Stomach (tissue), 4 donors: Measurements from ENCODE around the gene PRSS2.

Source experiments
- EP300 ChIP-seq: sonication (generic); formaldehyde crosslinking; IDR thresholded peaks from one replicate; pipeline ENCODE4 v1.6.1; 2017; ENCODE audit warnings: antibody characterized with exemption
- POLR2A ChIP-seq, 4 donors: fragments of 450-650 bp; IDR thresholded peaks; one replicate each; pipeline ENCODE4 v1.6.1; 2016; ENCODE audit warnings: antibody characterized with exemption in 4 of 4, control low read depth in 2 of 4, mild to moderate bottlenecking in 1 of 4, moderate library complexity in 1 of 4
- POLR2AphosphoS5 ChIP-seq, 3 donors: sonication (generic); formaldehyde crosslinking; IDR thresholded peaks; one replicate each; pipeline ENCODE4 v1.6.1; 2016; ENCODE audit warnings: antibody characterized with exemption in 3 of 3
- TF ChIP-seq, protein P1 (sequence below), 7 experiments: fragments of 450-650 bp in 4 of 7; fragments of 200-600 bp in 3 of 7; sonication (generic) in 3 of 7; IDR thresholded peaks; one replicate each; pipeline ENCODE4 v1.5.1; 2016 to 2019; ENCODE audit warnings: antibody characterized with exemption in 7 of 7, control low read depth in 2 of 7, mild to moderate bottlenecking in 1 of 7

DNA sequence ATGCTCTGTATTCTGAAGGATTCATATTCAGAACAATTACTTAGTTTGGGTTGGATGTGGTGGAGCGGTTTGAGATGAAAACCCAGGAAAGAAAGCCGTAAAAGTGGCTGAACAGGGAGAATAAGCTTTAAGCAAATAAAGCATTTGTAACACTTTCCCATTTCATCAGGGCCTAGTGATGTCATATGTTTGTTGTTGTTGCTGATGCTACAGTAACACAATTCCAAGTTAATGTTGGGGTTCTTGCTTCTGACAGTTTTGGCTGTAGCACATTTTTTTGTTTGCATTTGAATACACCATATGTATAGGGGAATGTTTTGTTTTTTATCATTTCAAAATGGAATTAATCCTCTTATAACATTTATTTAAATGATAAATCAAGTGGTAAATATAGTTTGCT is 43.7 kb downstream of the PRSS2 start:
- TF ChIP-seq, protein P1, sequence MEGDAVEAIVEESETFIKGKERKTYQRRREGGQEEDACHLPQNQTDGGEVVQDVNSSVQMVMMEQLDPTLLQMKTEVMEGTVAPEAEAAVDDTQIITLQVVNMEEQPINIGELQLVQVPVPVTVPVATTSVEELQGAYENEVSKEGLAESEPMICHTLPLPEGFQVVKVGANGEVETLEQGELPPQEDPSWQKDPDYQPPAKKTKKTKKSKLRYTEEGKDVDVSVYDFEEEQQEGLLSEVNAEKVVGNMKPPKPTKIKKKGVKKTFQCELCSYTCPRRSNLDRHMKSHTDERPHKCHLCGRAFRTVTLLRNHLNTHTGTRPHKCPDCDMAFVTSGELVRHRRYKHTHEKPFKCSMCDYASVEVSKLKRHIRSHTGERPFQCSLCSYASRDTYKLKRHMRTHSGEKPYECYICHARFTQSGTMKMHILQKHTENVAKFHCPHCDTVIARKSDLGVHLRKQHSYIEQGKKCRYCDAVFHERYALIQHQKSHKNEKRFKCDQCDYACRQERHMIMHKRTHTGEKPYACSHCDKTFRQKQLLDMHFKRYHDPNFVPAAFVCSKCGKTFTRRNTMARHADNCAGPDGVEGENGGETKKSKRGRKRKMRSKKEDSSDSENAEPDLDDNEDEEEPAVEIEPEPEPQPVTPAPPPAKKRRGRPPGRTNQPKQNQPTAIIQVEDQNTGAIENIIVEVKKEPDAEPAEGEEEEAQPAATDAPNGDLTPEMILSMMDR (IDR thresholded peaks at IDR 0.05), result no peak
- no peak for TF ChIP-seq POLR2A (IDR thresholded peaks at IDR 0.05)
- no peak for TF ChIP-seq EP300
- TF ChIP-seq POLR2AphosphoS5 (IDR thresholded peaks at IDR 0.05), result no peak
